ENCODE measurements around the gene FOS.

Gene FOS

GRCh38 chr14:75275598-75275997, 3.0 kb upstream of the FOS start:
- ATAC-seq = no peak
- TF ChIP-seq BACH2 (CRISPR knock-in tag; IDR thresholded peaks at IDR 0.05; ENCODE audit: borderline replicate concordance) (no peak), CREB5 (CRISPR knock-in tag; IDR thresholded peaks at IDR 0.05; ENCODE audit: low read depth) (no peak), GLIS3 (CRISPR knock-in tag; IDR thresholded peaks at IDR 0.05) (no peak), ZNF8 (CRISPR knock-in tag; IDR thresholded peaks at IDR 0.05) (no peak), ZFP3 (CRISPR knock-in tag; IDR thresholded peaks at IDR 0.05) (no peak), TSHZ2 (CRISPR knock-in tag; IDR thresholded peaks at IDR 0.05) (no peak), ESRRG (CRISPR knock-in tag; IDR thresholded peaks at IDR 0.05) (no peak), ISL1 (CRISPR knock-in tag; IDR thresholded peaks at IDR 0.05) (no peak), PPARA (CRISPR knock-in tag; IDR thresholded peaks at IDR 0.05; ENCODE audit: borderline replicate concordance) (no peak), TOX (CRISPR knock-in tag; IDR thresholded peaks at IDR 0.05; ENCODE audit: borderline replicate concordance) (no peak), ZNF565 (CRISPR knock-in tag; conservative IDR thresholded peaks at IDR 0.05; ENCODE audit: low read depth) (no peak), ZC3H10 (CRISPR knock-in tag; IDR thresholded peaks at IDR 0.05) (no peak), CSDC2 (CRISPR knock-in tag; IDR thresholded peaks at IDR 0.05) (no peak)

GRCh38 chr14:75277008-75277814, 1.4 kb upstream of the FOS start:
- TF ChIP-seq ZC3H10 (CRISPR knock-in tag; IDR thresholded peaks at IDR 0.05) (no peak), CSRNP3 (CRISPR knock-in tag; IDR thresholded peaks at IDR 0.05) (no peak), ZFP30 (CRISPR knock-in tag; IDR thresholded peaks at IDR 0.05) (peak; percentile 16; the same call in 1 of the 2 replicates)
- ATAC-seq = peak; percentile 57

GRCh38 chr14:75277815-75278421, 710 bp upstream of the FOS start:
- peak; percentile 4 for ATAC-seq
- TF ChIP-seq BACH2 (CRISPR knock-in tag; IDR thresholded peaks at IDR 0.05; ENCODE audit: borderline replicate concordance) (no peak), PATZ1 (CRISPR knock-in tag; IDR thresholded peaks at IDR 0.05; ENCODE audit: borderline replicate concordance) (peak; percentile 9; the same call in 1 of the 2 replicates)

GRCh38 chr14:75279153-75279762, 630 bp downstream of the FOS start:
- ATAC-seq = no peak; the same call in 2 of the 3 replicates
- peak; percentile 61; the same call in 1 of the 2 replicates for TF ChIP-seq ZNF70 (CRISPR knock-in tag; IDR thresholded peaks at IDR 0.05)
- no peak; the same call in 1 of the 2 replicates for TF ChIP-seq RARB (CRISPR knock-in tag; IDR thresholded peaks at IDR 0.05)
- peak; percentile 93 for TF ChIP-seq CREB5 (CRISPR knock-in tag; IDR thresholded peaks at IDR 0.05; ENCODE audit: low read depth)
- no peak for TF ChIP-seq PPARA (CRISPR knock-in tag; IDR thresholded peaks at IDR 0.05; ENCODE audit: borderline replicate concordance)
- peak; percentile 85 for TF ChIP-seq TOX (CRISPR knock-in tag; IDR thresholded peaks at IDR 0.05; ENCODE audit: borderline replicate concordance)
- TF ChIP-seq OSR1 (CRISPR knock-in tag; IDR thresholded peaks at IDR 0.05) = no peak
- TF ChIP-seq TCF4 (CRISPR knock-in tag; IDR thresholded peaks at IDR 0.05; ENCODE audit: borderline replicate concordance) = no peak
- no peak; the same call in 1 of the 2 replicates for TF ChIP-seq GLIS3 (CRISPR knock-in tag; IDR thresholded peaks at IDR 0.05)
- TF ChIP-seq ZFP30 (CRISPR knock-in tag; IDR thresholded peaks at IDR 0.05) = no peak; the same call in 1 of the 2 replicates
- TF ChIP-seq POU6F1 (CRISPR knock-in tag; IDR thresholded peaks at IDR 0.05; ENCODE audit: borderline replicate concordance, low read depth) = no peak
- no peak for TF ChIP-seq ZFP3 (CRISPR knock-in tag; IDR thresholded peaks at IDR 0.05)
- TF ChIP-seq SNAI2 (CRISPR knock-in tag; IDR thresholded peaks at IDR 0.05) = no peak
- TF ChIP-seq ZNF565 (CRISPR knock-in tag; conservative IDR thresholded peaks at IDR 0.05; ENCODE audit: low read depth) = 0 out of 2 replicates have a peak, but pooled peaks have one; percentile 43
- TF ChIP-seq CSDC2 (CRISPR knock-in tag; IDR thresholded peaks at IDR 0.05) = no peak
- TF ChIP-seq ISL1 (CRISPR knock-in tag; IDR thresholded peaks at IDR 0.05) = no peak
- TF ChIP-seq ZNF8 (CRISPR knock-in tag; IDR thresholded peaks at IDR 0.05) = no peak; the same call in 1 of the 2 replicates
- no peak for TF ChIP-seq BACH2 (CRISPR knock-in tag; IDR thresholded peaks at IDR 0.05; ENCODE audit: borderline replicate concordance)

Measured in SK-N-SH treated with all-trans-retinoic acid at 6 μM for 48 hours (cell line).